Measurements from ENCODE around the gene ITGB3. TPM values are rescaled to one million over a fixed set of nuclear protein-coding genes. Genes with fewer than 3 reads are reported as not detected.

The ITGB3 gene
- total and polyA plus RNA-seq, 2 donors from 2014 or later = 7.1 to 88.8 TPM

DNA sequence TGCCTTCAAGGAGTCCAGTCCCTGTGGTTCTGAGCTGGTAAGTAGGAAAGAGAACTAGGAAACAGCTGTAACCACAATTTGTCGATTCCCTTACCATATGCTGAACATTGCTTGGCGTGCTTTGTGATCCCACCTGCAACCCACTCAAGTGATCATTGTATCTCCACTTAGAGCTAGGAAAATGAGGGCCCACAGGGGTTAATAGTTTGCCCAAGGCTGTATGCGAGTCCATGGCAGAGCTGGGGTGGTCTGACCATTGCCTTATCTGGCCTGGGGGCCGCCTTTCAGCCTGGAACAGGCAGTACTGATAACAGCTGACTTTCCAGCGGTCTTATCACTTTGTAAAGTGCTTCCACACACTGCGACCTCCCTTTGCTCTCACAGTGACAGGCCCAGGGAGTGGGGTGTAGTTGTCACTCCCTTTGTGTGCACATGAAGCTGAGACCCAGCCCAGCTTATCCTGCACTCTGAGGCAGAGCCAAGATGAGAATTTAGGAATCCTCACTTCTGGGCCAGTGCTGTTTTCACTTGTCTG lies 34.7 kb upstream of the ITGB3 start:
- Histone ChIP-seq H3K36me3 (ENCODE audit: control insufficient read depth in 2 of 3, insufficient read depth in 3 of 3, low read length in 3 of 3) (no peaks in the 10 kb centered on the region), H3K9ac (ENCODE audit: low read length in 3 of 3) (no peak overlapping the region), H3K27me3 (ENCODE audit: control insufficient read depth, insufficient read depth, low read length) (no peaks in the 10 kb centered on the region), H3K4me3 (ENCODE audit: low read length in 3 of 3) (no peak overlapping the region), H3K4me1 (ENCODE audit: control insufficient read depth in 2 of 3, insufficient read depth in 2 of 3, low read depth in 1 of 3, low read length in 3 of 3) (peaks cover 0 to 5% (median 0%) of the 10 kb centered on the region in 3 donors), H3K9me3 (ENCODE audit: control insufficient read depth in 2 of 3, insufficient read depth in 1 of 3, low read length in 3 of 3) (no peaks in the 10 kb centered on the region), H3K27ac (ENCODE audit: low read depth in 2 of 2, low read length in 2 of 2) (no peak overlapping the region)
- TF ChIP-seq, protein P1, sequence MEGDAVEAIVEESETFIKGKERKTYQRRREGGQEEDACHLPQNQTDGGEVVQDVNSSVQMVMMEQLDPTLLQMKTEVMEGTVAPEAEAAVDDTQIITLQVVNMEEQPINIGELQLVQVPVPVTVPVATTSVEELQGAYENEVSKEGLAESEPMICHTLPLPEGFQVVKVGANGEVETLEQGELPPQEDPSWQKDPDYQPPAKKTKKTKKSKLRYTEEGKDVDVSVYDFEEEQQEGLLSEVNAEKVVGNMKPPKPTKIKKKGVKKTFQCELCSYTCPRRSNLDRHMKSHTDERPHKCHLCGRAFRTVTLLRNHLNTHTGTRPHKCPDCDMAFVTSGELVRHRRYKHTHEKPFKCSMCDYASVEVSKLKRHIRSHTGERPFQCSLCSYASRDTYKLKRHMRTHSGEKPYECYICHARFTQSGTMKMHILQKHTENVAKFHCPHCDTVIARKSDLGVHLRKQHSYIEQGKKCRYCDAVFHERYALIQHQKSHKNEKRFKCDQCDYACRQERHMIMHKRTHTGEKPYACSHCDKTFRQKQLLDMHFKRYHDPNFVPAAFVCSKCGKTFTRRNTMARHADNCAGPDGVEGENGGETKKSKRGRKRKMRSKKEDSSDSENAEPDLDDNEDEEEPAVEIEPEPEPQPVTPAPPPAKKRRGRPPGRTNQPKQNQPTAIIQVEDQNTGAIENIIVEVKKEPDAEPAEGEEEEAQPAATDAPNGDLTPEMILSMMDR (IDR thresholded peaks at IDR 0.05; ENCODE audit: borderline replicate concordance, extremely low read depth, insufficient read depth) = no peak
- DNase-seq (no peak), FAIRE-seq (no peak)
- intact Hi-C loops (cut with DNase I) = no loop called here

DNA sequence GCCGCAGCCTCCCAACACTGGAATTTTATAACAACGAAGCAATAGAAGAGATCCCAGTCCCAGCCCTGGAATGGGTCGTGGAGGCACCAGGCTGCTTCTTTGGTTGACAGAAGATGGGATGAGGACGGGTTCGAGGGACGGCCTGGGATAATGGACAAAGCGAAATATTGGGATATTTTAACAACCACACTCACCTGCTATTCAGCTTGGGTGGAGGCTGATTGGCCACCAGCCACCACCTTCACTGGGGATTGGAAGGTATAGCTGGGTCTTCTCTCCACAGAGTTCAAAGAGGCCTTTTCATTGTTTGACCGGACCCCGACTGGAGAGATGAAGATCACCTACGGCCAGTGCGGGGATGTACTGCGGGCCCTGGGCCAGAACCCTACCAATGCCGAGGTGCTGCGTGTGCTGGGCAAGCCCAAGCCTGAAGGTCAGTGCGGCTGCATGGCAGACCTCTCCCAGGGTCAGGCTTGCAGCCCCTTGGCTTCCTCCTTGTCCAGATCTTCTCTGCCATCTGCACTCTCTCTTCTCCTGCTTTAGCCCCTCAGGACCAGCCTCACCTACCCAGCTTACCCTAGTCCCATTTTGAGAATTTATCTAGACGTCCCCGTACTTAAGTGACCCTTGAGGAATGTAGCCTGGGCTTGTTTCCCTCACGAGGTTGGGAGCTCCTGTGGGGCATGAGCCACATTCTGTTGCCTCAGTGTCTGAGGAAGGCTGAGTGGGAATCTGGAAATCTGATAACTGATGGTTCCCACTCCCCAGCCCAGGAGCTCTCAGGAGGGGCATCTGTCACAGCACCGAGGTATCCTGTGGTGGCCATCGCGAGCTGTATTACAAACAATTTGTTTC lies 33.8 kb upstream of the ITGB3 start:
- intact Hi-C loops (cut with DNase I) = no loop called here
- TF ChIP-seq, protein P1 (IDR thresholded peaks at IDR 0.05; ENCODE audit: borderline replicate concordance, extremely low read depth, insufficient read depth) = no peak
- Histone ChIP-seq H3K27ac (ENCODE audit: low read depth in 2 of 2, low read length in 2 of 2) (no peak overlapping the region), H3K9ac (ENCODE audit: low read length in 3 of 3) (no peak overlapping the region), H3K9me3 (ENCODE audit: control insufficient read depth in 2 of 3, insufficient read depth in 1 of 3, low read length in 3 of 3) (no peaks in the 10 kb centered on the region), H3K4me3 (ENCODE audit: low read length in 3 of 3) (no peak overlapping the region), H3K4me1 (ENCODE audit: control insufficient read depth in 2 of 3, insufficient read depth in 2 of 3, low read depth in 1 of 3, low read length in 3 of 3) (peaks cover 0 to 10% (median 6%) of the 10 kb centered on the region in 3 donors), H3K27me3 (ENCODE audit: control insufficient read depth, insufficient read depth, low read length) (no peaks in the 10 kb centered on the region), H3K36me3 (ENCODE audit: control insufficient read depth in 2 of 3, insufficient read depth in 3 of 3, low read length in 3 of 3) (no peaks in the 10 kb centered on the region)
- FAIRE-seq = no peak
- DNase-seq = no peak

DNA sequence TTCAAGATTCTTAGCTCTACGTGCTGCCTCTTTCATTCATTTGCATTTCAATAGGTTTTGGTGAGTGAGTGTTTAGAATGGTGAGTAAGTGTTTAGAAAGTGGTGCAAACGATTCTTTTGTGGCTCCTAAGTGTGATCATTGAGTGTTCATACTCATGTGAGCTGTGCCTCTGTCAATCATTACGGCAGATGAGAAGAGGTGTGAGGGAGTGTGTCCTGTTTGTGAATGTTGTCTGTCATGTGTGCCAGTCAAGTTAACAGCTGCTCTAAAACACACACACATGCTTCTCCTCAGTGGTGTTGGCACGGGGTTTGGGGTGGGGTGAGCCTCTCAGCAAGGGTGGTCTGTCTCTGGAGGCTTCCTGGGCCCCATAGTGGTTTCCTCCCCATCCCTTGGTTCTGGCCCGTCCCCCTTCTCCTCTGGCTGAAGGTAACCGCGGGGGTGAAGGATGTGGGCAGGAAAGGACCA lies 33.1 kb upstream of the ITGB3 start:
- DNase-seq (no peak), FAIRE-seq (no peak)
- no peaks in the 10 kb centered on the region for H3K9me3 ChIP-seq (ENCODE audit: control insufficient read depth in 2 of 3, insufficient read depth in 1 of 3, low read length in 3 of 3)
- no peaks in the 10 kb centered on the region for H3K36me3 ChIP-seq (ENCODE audit: control insufficient read depth in 2 of 3, insufficient read depth in 3 of 3, low read length in 3 of 3)
- H3K27ac ChIP-seq (ENCODE audit: low read depth in 2 of 2, low read length in 2 of 2) = no peak overlapping the region
- TF ChIP-seq, protein P1 (IDR thresholded peaks at IDR 0.05; ENCODE audit: borderline replicate concordance, extremely low read depth, insufficient read depth) = no peak
- H3K27me3 ChIP-seq (ENCODE audit: control insufficient read depth, insufficient read depth, low read length) = no peaks in the 10 kb centered on the region
- intact Hi-C loops (cut with DNase I) = no loop called here
- H3K4me1 ChIP-seq (ENCODE audit: control insufficient read depth in 2 of 3, insufficient read depth in 2 of 3, low read depth in 1 of 3, low read length in 3 of 3) = peaks cover 0 to 14% (median 11%) of the 10 kb centered on the region in 3 donors
- no peak overlapping the region for H3K9ac ChIP-seq (ENCODE audit: low read length in 3 of 3)
- no peak overlapping the region for H3K4me3 ChIP-seq (ENCODE audit: low read length in 3 of 3)

All from kidney (tissue), 14 donors.